Ascending aorta (tissue), 2 donors: ENCODE results near the gene PHACTR3. TPM values are rescaled to one million over a fixed set of nuclear protein-coding genes. Genes with fewer than 3 reads are reported as not detected.

Experiments
- DNase-seq, 2 donors: peaks; one replicate each; pipeline ENCODE4 v3.0.0-alpha.2; 2019; ENCODE audit warnings: low spot score in 2 of 2
- H3K27ac ChIP-seq, 2 donors: fragments of 200-600 bp; sonication (generic); one replicate each; pipeline ENCODE4 v1.5.1; 2016 to 2017; ENCODE audit warnings: mild to moderate bottlenecking in 1 of 2
- H3K27me3 ChIP-seq: fragments of 200-600 bp; sonication (generic); one replicate; pipeline ENCODE4 v1.5.1; 2017
- H3K36me3 ChIP-seq, 2 donors: fragments of 200-600 bp; sonication (generic); one replicate each; pipeline ENCODE4 v1.5.1; 2016
- H3K4me1 ChIP-seq, 2 donors: fragments of 200-600 bp; sonication (generic); one replicate each; pipeline ENCODE4 v1.5.1; 2016 to 2017; ENCODE audit warnings: mild to moderate bottlenecking in 1 of 2
- H3K4me3 ChIP-seq, 2 donors: fragments of 200-600 bp; sonication (generic); one replicate each; pipeline ENCODE4 v1.5.1; 2016 to 2017; ENCODE audit warnings: mild to moderate bottlenecking in 1 of 2
- H3K9me3 ChIP-seq, 2 donors: fragments of 200-600 bp; sonication (generic); one replicate each; pipeline ENCODE4 v1.5.1; 2016
- intact Hi-C: fragments of 100-400 bp; cut with DNase I; formaldehyde crosslinking; loops from one replicate; pipeline ENCODE4 v1.15.1; 2023
- total RNA-seq: library from RNA; depleted of rRNA; stranded (reverse); fragments of >200 nt; gene quantifications from one replicate; pipeline ENCODE4 v1.1.0, GENCODE V29; 2016
- TF ChIP-seq, protein P1 (sequence below), 3 experiments: fragments of 200-600 bp in 2 of 3; fragments of 450-650 bp in 1 of 3; sonication (generic) in 2 of 3; IDR thresholded peaks; one replicate each; pipeline ENCODE4 v1.5.1; 2016 to 2019; ENCODE audit warnings: antibody characterized with exemption in 3 of 3, mild to moderate bottlenecking in 1 of 3, moderate library complexity in 1 of 3

Gene PHACTR3
- total RNA-seq, 1 donor from 2014 or later = not detected

DNA sequence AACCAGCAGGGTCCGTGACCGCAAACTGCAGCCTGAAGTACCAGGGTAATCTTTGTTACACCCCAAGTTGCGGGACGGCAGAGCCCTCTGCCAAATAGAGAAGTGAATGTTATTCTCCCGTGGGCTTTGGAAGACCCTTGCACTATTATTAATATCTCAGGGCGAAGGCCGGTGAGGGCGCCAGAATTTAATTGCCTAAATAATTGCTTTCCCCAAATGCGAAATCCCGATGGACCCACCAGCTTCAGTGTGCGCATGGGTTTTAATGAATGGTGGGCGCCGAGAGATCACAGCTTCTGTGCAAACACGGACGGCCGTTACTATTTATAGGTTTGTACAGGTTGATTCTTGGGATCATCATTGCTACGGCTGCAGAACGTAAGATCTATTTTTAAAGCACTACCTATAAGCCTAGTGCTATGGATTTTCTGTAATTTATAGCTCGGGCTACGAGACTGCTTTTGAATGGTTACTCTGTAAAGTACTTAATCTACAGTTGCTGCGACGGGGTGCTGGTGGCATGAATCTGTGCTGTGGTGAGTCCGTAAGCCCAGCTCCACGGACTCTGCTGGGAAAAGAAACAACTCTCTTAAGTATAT is 15.2 kb upstream of the PHACTR3 start:
- intact Hi-C loops = no loop called here
- no peak overlapping the region for H3K4me3 ChIP-seq
- no peak for DNase-seq
- TF ChIP-seq, protein P1, sequence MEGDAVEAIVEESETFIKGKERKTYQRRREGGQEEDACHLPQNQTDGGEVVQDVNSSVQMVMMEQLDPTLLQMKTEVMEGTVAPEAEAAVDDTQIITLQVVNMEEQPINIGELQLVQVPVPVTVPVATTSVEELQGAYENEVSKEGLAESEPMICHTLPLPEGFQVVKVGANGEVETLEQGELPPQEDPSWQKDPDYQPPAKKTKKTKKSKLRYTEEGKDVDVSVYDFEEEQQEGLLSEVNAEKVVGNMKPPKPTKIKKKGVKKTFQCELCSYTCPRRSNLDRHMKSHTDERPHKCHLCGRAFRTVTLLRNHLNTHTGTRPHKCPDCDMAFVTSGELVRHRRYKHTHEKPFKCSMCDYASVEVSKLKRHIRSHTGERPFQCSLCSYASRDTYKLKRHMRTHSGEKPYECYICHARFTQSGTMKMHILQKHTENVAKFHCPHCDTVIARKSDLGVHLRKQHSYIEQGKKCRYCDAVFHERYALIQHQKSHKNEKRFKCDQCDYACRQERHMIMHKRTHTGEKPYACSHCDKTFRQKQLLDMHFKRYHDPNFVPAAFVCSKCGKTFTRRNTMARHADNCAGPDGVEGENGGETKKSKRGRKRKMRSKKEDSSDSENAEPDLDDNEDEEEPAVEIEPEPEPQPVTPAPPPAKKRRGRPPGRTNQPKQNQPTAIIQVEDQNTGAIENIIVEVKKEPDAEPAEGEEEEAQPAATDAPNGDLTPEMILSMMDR (IDR thresholded peaks at IDR 0.05) = no peak
- no peak overlapping the region for H3K27ac ChIP-seq
- H3K27me3 ChIP-seq = no peaks in the 10 kb centered on the region
- no peaks in the 10 kb centered on the region for H3K9me3 ChIP-seq
- no peaks in the 10 kb centered on the region for H3K4me1 ChIP-seq
- no peaks in the 10 kb centered on the region for H3K36me3 ChIP-seq

DNA sequence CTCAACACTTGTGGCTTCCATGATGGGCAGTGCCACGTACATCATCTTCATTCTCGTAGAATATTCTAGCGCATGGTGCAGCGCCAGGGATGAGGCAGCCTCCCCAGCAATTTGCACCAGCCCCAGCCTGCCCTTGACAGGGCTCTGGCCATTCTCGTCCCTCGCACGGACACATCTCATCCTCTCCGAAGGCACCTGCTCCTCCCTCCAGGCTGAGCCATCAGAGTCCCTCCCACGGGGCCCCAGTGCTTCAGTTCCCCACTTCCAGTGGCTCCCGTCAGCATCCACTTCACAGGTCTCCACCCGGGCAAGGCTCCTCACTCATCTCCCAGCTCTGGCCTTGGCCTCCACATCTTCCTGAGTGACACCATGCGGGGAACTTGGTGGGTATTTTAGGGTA is 13.3 kb upstream of the PHACTR3 start:
- TF ChIP-seq, protein P1 (IDR thresholded peaks at IDR 0.05) = no peak
- no peak overlapping the region for H3K27ac ChIP-seq
- no peaks in the 10 kb centered on the region for H3K4me1 ChIP-seq
- H3K36me3 ChIP-seq = no peaks in the 10 kb centered on the region
- no peaks in the 10 kb centered on the region for H3K9me3 ChIP-seq
- DNase-seq = no peak
- intact Hi-C loops = no loop called here
- H3K4me3 ChIP-seq = no peak overlapping the region
- H3K27me3 ChIP-seq = no peaks in the 10 kb centered on the region

DNA sequence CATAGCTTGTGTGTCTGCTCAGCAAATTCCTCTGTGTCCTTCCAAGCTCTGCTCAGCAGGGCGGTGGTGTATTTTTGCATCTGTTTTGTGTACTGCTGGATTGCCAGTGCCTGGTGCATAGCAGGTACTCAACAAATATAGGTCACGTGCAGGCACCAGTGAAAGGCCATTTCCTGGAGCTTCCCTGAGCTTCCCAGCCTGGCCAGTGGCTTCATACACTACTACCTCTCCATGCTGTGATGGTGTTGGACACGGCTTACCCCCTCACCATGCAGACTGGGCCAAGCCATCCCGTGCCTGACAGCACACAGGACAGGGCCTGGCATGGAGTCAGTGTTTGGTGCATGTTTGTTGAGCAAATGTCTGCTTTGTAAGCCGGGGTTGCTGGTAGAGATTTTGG is 7.7 kb upstream of the PHACTR3 start:
- no peaks in the 10 kb centered on the region for H3K4me1 ChIP-seq
- H3K27ac ChIP-seq = no peak overlapping the region
- no peaks in the 10 kb centered on the region for H3K36me3 ChIP-seq
- intact Hi-C loops = no loop called here
- no peaks in the 10 kb centered on the region for H3K9me3 ChIP-seq
- TF ChIP-seq, protein P1 (IDR thresholded peaks at IDR 0.05) = no peak
- H3K27me3 ChIP-seq = no peaks in the 10 kb centered on the region
- H3K4me3 ChIP-seq = no peak overlapping the region
- no peak for DNase-seq

DNA sequence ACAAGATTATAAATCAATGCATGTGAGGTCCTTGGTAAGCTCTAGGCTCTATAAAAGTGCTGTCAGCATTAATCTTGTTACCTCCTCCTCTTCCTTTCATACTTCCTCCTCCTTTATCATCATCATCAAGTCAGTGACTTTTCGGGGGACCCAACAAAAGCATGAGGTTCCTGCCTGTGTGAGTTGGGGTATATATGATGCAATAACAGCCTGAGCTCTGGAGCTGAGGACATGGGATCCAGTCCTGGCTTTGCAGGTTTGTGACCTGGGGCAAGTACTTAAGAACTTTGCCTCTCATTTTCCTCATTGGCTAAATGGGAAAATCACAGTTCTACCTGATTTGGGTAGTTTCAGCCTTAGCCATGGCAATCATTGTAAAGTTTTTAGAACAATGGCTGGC is 7.1 kb upstream of the PHACTR3 start:
- Histone ChIP-seq H3K4me1 (no peaks in the 10 kb centered on the region), H3K27ac (no peak overlapping the region), H3K36me3 (no peaks in the 10 kb centered on the region), H3K27me3 (no peaks in the 10 kb centered on the region), H3K9me3 (no peaks in the 10 kb centered on the region), H3K4me3 (no peak overlapping the region)
- TF ChIP-seq, protein P1 (IDR thresholded peaks at IDR 0.05) = no peak
- no peak for DNase-seq
- intact Hi-C loops = no loop called here

DNA sequence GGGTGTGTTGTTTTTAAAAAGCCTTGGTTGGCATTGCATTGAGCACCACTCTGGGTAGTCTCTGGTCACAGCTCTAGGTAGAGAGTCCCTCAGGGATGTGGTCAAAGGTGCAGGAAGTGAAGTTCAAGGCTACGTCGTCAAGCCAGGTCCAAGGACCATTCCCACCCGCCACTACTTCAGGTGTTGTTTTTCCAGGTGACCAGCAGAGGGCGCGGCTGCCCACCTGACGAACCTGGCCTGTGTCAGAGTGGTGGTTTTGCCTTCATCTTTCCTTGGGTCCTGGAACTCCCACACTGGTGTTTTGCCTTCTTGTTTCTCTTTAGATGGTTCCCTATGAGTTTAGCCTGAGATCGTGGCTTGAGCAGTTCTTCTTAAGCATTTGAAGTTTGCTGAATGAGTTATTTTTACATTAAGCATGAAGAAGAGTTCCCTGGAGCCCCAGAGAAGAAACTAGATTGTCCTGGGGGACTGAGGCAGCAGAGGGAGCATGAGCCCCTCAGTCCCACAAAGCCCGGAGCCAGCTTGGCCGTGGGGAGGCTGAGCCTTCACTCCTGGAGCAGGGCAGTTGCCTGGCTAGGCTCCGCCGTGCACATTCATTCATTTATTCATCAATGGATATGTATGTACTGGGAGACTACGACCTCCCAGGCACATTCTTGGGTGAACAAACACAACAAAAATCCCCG is 5.6 kb upstream of the PHACTR3 start:
- no peak overlapping the region for H3K27ac ChIP-seq
- no peak for DNase-seq
- no peaks in the 10 kb centered on the region for H3K4me1 ChIP-seq
- H3K27me3 ChIP-seq = peaks cover 4% of the 10 kb centered on the region
- no peak overlapping the region for H3K4me3 ChIP-seq
- TF ChIP-seq, protein P1 (IDR thresholded peaks at IDR 0.05) = peak; percentile 13 to 52 (median 36)
- no peaks in the 10 kb centered on the region for H3K36me3 ChIP-seq
- intact Hi-C loops = loop anchor here (1.0 kb wide), 1 partner anchor 153 kb away; no protein-coding TSS in a partner anchor
- H3K9me3 ChIP-seq = no peaks in the 10 kb centered on the region
